CD4-positive, alpha-beta memory T cell (primary cell): ENCODE data around the gene SPIRE2. TPM values are rescaled to one million over a fixed set of nuclear protein-coding genes. Genes with fewer than 3 reads are reported as not detected.

Experiments
- CTCF ChIA-PET: fragments of 350-600 bp; sonication (Branson Sonifier 250); formaldehyde crosslinking; loops from one replicate; lab custom pipeline; 2021; ENCODE audit warnings: inconsistent platforms; ENCODE audit not compliant: partially characterized antibody; lab: Charles Lee
- POLR2A ChIA-PET: fragments of 350-600 bp; sonication (Branson Sonifier 250); formaldehyde crosslinking; loops from one replicate; lab custom pipeline; 2021; ENCODE audit not compliant: partially characterized antibody; lab: Charles Lee
- DNase-seq, 5 donors: peaks; one replicate each; pipeline versions ENCODE4 v3.0.0 to v3.0.0-alpha.2; 2020 to 2022; ENCODE audit warnings: mixed read lengths in 1 of 5
- H3K27ac ChIP-seq: one replicate; pipeline ENCODE4 v1.7.0; 2013; ENCODE audit warnings: low read depth, low read length
- H3K27me3 ChIP-seq: 2 replicates; pipeline ENCODE4 v1.7.0; 2013; ENCODE audit warnings: mild to moderate bottlenecking, low read length, moderate library complexity; ENCODE audit not compliant: insufficient read depth
- H3K36me3 ChIP-seq: 2 replicates; pipeline ENCODE4 v1.7.0; 2013; ENCODE audit warnings: mild to moderate bottlenecking, low read length, moderate library complexity; ENCODE audit not compliant: insufficient read depth
- H3K4me1 ChIP-seq: 2 replicates; pipeline ENCODE4 v1.7.0; 2013; ENCODE audit warnings: mild to moderate bottlenecking, low read length, moderate library complexity; ENCODE audit not compliant: insufficient read depth
- H3K4me3 ChIP-seq, 2 donors: one replicate each; pipeline ENCODE4 v1.7.0; 2013; ENCODE audit warnings: low read length in 2 of 2, mild to moderate bottlenecking in 1 of 2
- H3K9me3 ChIP-seq, 2 donors: one replicate each; pipeline ENCODE4 v1.7.0; 2013; ENCODE audit warnings: low read length in 2 of 2, control low read depth in 1 of 2; ENCODE audit not compliant: control insufficient read depth in 1 of 2
- H3K27ac Mint-ChIP-seq, 7 donors: one replicate each; pipeline ENCODE4 v1.8.0; 2020 to 2021; ENCODE audit warnings: mixed read lengths in 7 of 7, mild to moderate bottlenecking in 6 of 7, inconsistent platforms in 3 of 7, moderate library complexity in 3 of 7
- H3K27me3 Mint-ChIP-seq, 2 donors: one replicate each; pipeline ENCODE4 v1.8.0; 2020 to 2021; ENCODE audit warnings: mixed read lengths in 2 of 2
- H3K36me3 Mint-ChIP-seq, 2 donors: one replicate each; pipeline ENCODE4 v1.8.0; 2020 to 2021; ENCODE audit warnings: mixed read lengths in 2 of 2, inconsistent platforms in 1 of 2, mild to moderate bottlenecking in 1 of 2
- H3K4me1 Mint-ChIP-seq, 4 donors: one replicate each; pipeline ENCODE4 v1.8.0; 2020 to 2021; ENCODE audit warnings: mixed read lengths in 4 of 4, mild to moderate bottlenecking in 1 of 4
- H3K4me3 Mint-ChIP-seq, 8 donors: one replicate each; pipeline ENCODE4 v1.8.0; 2020 to 2021; ENCODE audit warnings: mixed read lengths in 8 of 8, mild to moderate bottlenecking in 7 of 8, moderate library complexity in 6 of 8, inconsistent platforms in 3 of 8
- H3K9me3 Mint-ChIP-seq, 8 donors: one replicate each; pipeline ENCODE4 v1.8.0; 2020 to 2021; ENCODE audit warnings: mixed read lengths in 8 of 8, mild to moderate bottlenecking in 5 of 8, inconsistent platforms in 3 of 8, moderate library complexity in 1 of 8
- intact Hi-C: fragments of 100-400 bp; cut with micrococcal nuclease; formaldehyde crosslinking; loops from one replicate; pipeline ENCODE4 v1.15.1; 2023
- polyA plus RNA-seq, 2 donors: library from polyadenylated mRNA; unstranded; fragments of 300-500 nt; fragmentation: Illumina TruSeq; gene quantifications; one replicate each; pipeline ENCODE4 v1.2.3, GENCODE V29; 2021
- total RNA-seq, 2 experiments: library from RNA; stranded (reverse); gene quantifications; one replicate each; pipeline ENCODE4 v1.2.3, GENCODE V29; 2021

The SPIRE2 gene
- total and polyA plus RNA-seq, 4 experiments from 2014 or later = 0.71 to 3.3 (median 3.0) TPM; not detected in 1

DNA sequence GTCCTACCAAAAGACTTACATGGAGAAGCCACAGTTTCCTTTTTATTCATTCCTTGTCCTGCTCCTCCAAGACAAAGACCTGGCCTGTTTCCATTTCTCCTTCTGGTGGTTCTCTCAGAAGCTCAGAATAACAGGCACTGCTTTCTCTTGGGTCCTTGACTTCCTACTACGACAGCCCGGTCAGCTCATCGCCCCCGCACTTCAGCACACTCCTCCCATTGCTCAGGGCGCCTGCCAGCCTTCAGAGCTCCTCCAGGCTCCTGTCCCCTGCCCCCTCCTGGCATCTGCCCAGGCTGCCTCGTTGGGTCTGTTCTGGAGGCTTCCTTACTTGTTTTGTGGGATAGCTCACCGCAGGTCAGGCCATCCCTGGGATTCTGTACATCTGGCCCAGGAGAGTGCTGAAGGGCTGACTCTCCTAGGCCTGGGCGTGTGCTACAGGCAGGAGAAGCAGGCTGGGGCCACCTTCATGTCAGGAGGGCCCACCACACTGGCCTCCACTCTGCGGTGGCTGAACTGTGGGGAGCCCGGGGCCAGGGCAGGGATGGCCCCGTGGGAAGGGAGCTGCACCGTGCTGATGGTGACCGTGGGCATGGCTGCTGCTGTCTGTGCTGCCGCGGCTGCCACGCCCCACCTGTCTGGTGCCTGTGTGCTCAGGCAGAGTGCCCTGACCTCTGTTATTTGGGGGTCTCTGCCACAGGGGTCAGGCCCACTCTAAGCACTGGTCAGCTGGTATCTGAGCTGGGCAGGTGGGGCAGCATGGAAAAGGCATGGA, 62.8 kb downstream of the SPIRE2 start:
- peaks cover 0 to 2% (median 0%) of the 10 kb centered on the region in 8 donors for H3K9me3 Mint-ChIP-seq
- peaks cover 21 to 63% of the 10 kb centered on the region in 2 donors for H3K36me3 Mint-ChIP-seq
- no peak overlapping the region for H3K4me3 Mint-ChIP-seq
- no peak overlapping the region for H3K27ac ChIP-seq
- ChIA-PET POLR2A (interaction anchor here (0.9 kb wide), 1 partner anchor 28 kb away, joined by 3 read pairs; the partner anchor contains the start of gene MC1R), CTCF (interaction anchor here (0.7 to 0.9 kb wide), 2 partner anchors 8 to 19 kb away, joined by 3 read pairs; no protein-coding TSS in a partner anchor)
- H3K27me3 ChIP-seq = no peaks in the 10 kb centered on the region
- no peaks in the 10 kb centered on the region for H3K9me3 ChIP-seq
- H3K27ac Mint-ChIP-seq = peak overlapping the region in 3 of 7 donors; percentile 55 to 84 (median 60)
- DNase-seq = no peak
- peaks cover 4 to 7% (median 5%) of the 10 kb centered on the region in 4 donors for H3K4me1 Mint-ChIP-seq
- peaks cover 48% of the 10 kb centered on the region for H3K36me3 ChIP-seq
- peaks cover 4% of the 10 kb centered on the region for H3K4me1 ChIP-seq
- intact Hi-C loops = no loop called here
- H3K27me3 Mint-ChIP-seq = no peaks in the 10 kb centered on the region
- H3K4me3 ChIP-seq = no peak overlapping the region

DNA sequence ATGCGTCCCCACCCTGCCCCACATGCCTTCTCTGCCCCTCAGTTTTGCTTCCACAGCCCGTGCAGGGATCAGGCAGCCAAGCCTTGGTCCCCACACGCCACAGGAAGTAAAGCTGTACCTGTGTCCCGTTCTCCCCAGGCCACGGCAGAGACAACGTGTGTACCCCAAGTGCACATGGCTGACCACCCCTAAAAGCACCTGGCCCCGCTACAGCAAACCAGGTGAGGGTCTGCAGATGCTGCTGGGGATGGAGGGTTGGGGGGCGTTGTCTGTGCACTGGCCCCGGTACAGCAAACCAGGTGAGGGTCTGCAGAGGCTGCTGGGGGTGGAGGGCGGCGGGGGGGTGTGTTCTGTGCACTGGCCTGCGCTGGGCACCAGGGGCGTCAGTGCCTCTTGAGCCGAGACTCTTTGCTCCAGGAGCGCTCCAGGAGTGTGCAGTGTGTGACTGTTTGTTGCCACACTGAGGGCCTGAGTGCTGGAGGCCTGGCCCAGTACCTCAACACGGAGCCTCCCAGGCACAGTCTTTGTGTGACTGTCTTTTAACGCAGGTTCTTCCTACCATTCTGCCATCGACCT, 63.9 kb downstream of the SPIRE2 start:
- H3K36me3 Mint-ChIP-seq = peaks cover 18 to 58% of the 10 kb centered on the region in 2 donors
- H3K4me1 ChIP-seq = peaks cover 4% of the 10 kb centered on the region
- no peaks in the 10 kb centered on the region for H3K27me3 Mint-ChIP-seq
- H3K27ac ChIP-seq = no peak overlapping the region
- peak overlapping the region in 2 of 7 donors; percentile 30 to 60 for H3K27ac Mint-ChIP-seq
- peaks cover 0 to 2% (median 0%) of the 10 kb centered on the region in 8 donors for H3K9me3 Mint-ChIP-seq
- DNase-seq = no peak
- H3K4me3 Mint-ChIP-seq = no peak overlapping the region
- ChIA-PET CTCF (interaction anchor here (1.3 kb wide), 1 partner anchor 17 kb away, joined by 6 read pairs; no protein-coding TSS in a partner anchor), POLR2A (interaction anchor here (0.9 kb wide), 1 partner anchor 26 kb away, joined by 3 read pairs; the partner anchor contains the start of gene MC1R)
- H3K27me3 ChIP-seq = no peaks in the 10 kb centered on the region
- no peaks in the 10 kb centered on the region for H3K9me3 ChIP-seq
- H3K4me3 ChIP-seq = no peak overlapping the region
- H3K36me3 ChIP-seq = peaks cover 46% of the 10 kb centered on the region
- intact Hi-C loops = no loop called here
- H3K4me1 Mint-ChIP-seq = peaks cover 4 to 7% (median 5%) of the 10 kb centered on the region in 4 donors

DNA sequence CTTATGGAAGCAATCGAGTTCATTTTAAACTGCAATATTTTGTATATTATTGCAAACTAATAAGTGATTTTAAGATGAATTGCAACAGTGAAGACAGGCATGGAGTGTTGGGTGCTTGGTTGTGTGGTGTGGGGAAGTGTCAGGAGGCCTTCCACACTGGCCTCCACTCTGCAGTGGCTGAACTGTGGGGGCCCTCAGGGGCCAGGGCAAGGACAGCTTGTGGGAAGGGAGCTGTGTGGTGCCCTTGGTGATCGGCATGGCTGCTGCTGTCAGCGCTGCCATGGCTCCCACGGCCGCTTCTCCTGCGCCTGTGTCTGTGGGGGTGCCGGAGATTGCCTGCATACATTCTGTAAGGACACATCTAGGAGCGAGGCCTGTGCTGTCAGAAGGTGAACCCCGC, 64.4 kb downstream of the SPIRE2 start:
- Histone ChIP-seq H3K4me1 (peaks cover 4% of the 10 kb centered on the region), H3K27me3 (no peaks in the 10 kb centered on the region), H3K36me3 (peaks cover 45% of the 10 kb centered on the region), H3K4me3 (no peak overlapping the region), H3K27ac (no peak overlapping the region), H3K9me3 (no peaks in the 10 kb centered on the region)
- no peak for DNase-seq
- Mint-ChIP-seq H3K9me3 (peaks cover 0 to 2% (median 0%) of the 10 kb centered on the region in 8 donors), H3K27me3 (no peaks in the 10 kb centered on the region), H3K27ac (no peak overlapping the region), H3K36me3 (peaks cover 16 to 57% of the 10 kb centered on the region in 2 donors), H3K4me3 (no peak overlapping the region), H3K4me1 (peaks cover 4 to 7% (median 5%) of the 10 kb centered on the region in 4 donors)
- intact Hi-C loops = no loop called here
- ChIA-PET CTCF (interaction anchor here (1.3 kb wide), 1 partner anchor 16 kb away, joined by 6 read pairs; no protein-coding TSS in a partner anchor), POLR2A (no interaction called here)

DNA sequence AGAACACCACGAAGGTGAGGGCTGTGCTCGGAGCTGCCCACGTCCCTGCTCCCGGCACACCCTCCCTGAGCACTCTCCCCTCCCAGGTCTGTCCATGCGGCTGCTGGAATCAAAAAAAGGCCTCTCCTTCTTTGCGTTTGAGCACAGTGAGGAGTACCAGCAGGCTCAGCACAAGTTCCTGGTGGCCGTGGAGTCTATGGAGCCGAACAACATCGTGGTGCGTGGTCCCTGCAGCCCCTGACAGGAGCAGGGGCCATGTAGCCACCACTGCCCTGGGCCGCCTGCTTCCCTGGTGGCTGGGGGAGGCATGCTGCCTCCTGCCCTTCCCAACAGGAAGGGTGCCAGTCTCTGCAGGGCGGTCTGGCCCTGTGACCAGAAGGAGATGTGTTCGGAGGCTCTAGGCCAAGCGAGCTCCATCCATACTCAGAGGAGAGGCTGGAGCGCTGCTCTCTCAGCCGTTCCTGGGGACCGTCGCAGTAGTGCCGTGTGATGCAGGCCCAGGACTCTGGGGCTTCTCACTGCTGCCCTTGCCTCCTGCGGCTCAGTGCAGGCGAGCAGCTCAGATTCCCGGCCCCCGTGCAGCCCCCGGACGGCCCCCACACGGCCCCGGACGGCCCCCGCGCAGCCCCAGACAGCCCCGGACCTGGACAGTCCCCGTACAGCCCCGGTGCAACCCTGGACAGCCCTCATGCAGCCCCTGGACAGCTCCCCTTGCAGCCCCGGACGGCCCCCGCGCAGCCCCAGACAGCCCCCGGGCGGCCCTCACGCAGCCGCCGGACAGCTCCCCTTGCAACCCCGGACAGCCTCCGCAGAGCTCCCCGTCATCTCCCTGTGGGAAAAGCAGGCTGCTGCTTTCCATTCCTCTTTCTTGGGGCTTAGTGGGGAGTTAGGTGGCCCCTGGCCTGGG, 65.6 kb downstream of the SPIRE2 start:
- peaks cover 4% of the 10 kb centered on the region for H3K4me1 ChIP-seq
- H3K27me3 Mint-ChIP-seq = no peaks in the 10 kb centered on the region
- peaks cover 4 to 7% (median 5%) of the 10 kb centered on the region in 4 donors for H3K4me1 Mint-ChIP-seq
- DNase-seq = no peak
- peaks cover 17 to 58% of the 10 kb centered on the region in 2 donors for H3K36me3 Mint-ChIP-seq
- intact Hi-C loops = no loop called here
- H3K27me3 ChIP-seq = no peaks in the 10 kb centered on the region
- no peaks in the 10 kb centered on the region for H3K9me3 Mint-ChIP-seq
- H3K36me3 ChIP-seq = peaks cover 47% of the 10 kb centered on the region
- no peak overlapping the region for H3K4me3 ChIP-seq
- no peak overlapping the region for H3K27ac ChIP-seq
- H3K4me3 Mint-ChIP-seq = no peak overlapping the region
- H3K9me3 ChIP-seq = no peaks in the 10 kb centered on the region
- POLR2A ChIA-PET = interaction anchor here (1.1 kb wide), 1 partner anchor 21 kb away, joined by 3 read pairs; the partner anchor contains the start of gene TCF25
- no peak overlapping the region for H3K27ac Mint-ChIP-seq
- CTCF ChIA-PET = interaction anchor here (1.3 to 1.9 kb wide), 2 partner anchors 15 to 16 kb away, joined by 6 read pairs; no protein-coding TSS in a partner anchor

DNA sequence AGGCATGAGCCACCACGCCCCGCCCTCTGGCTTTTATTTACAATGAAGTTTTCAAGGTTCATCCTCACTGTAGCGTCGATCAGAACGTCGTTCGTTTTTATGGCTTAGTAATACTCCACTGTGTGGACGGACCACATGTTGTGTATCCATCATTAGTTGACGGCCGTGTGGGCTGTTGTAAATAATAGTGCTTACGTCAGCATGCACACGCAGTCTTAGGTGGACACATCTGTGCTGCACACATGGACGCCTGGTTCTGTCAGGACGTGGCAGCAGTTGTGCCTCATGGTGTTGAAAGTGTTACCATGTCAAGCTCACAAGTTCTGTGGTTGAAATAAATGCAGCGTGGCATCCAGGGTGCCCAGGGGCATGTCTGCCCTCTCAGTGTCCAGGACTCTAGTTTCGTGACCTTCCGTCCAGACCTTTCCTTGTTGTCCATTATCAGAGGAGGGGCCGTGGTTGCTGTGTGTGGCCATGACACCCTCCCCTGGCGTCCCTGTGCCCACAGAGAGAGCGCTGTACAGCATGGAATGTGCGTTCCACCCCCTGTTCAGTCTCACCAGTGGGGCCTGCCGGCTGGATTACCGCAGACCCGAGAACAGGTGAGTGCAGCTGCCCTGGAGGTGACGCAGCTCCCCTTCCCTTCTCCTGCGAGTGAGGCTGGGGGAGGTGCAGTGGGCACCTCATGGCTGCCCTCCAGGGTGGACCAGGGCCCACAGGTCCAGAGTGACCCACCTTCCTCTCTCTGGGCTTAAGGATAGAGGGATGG, 67.4 kb downstream of the SPIRE2 start:
- Histone ChIP-seq H3K4me1 (no peaks in the 10 kb centered on the region), H3K27me3 (no peaks in the 10 kb centered on the region), H3K27ac (no peak overlapping the region), H3K9me3 (no peaks in the 10 kb centered on the region), H3K4me3 (no peak overlapping the region), H3K36me3 (peaks cover 59% of the 10 kb centered on the region)
- Mint-ChIP-seq H3K36me3 (peaks cover 32 to 67% of the 10 kb centered on the region in 2 donors), H3K4me1 (no peaks in the 10 kb centered on the region), H3K27me3 (no peaks in the 10 kb centered on the region), H3K9me3 (no peaks in the 10 kb centered on the region), H3K4me3 (no peak overlapping the region), H3K27ac (peak overlapping the region in 1 of 7 donors; percentile 32)
- ChIA-PET POLR2A (no interaction called here), CTCF (interaction anchor here (1.9 kb wide), 1 partner anchor 15 kb away, joined by 6 read pairs; no protein-coding TSS in a partner anchor)
- intact Hi-C loops = no loop called here
- DNase-seq = no peak

DNA sequence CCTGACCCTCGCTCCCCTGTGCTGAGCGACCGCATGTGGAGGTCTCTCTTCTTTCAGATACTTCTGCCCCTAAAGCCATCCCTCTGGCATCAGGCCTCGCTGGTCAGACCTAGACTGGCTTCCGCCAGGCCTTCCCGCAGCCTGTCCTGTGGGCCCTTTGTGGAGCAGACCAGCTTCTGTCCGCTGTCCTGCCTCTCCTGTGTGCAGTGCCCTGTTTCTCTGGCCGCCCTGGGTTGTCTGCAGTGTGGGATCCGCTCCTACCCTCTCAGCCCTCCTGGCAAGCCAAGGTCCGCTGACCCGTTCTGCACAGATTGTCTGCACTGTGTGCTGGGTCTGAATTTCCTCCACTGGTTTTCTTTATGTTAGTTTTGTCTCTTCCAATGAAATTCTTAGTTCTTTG, 68.9 kb downstream of the SPIRE2 start:
- CTCF ChIA-PET = interaction anchor here (0.6 to 2.0 kb wide), 2 partner anchors 9 to 195 kb away, joined by 3 to 6 read pairs; no protein-coding TSS in a partner anchor
- peaks cover 59% of the 10 kb centered on the region for H3K36me3 ChIP-seq
- H3K27me3 Mint-ChIP-seq = no peaks in the 10 kb centered on the region

More for the DNA sequence above, 68.9 kb downstream of the SPIRE2 start:
- H3K4me3 Mint-ChIP-seq = no peak overlapping the region
- no peaks in the 10 kb centered on the region for H3K9me3 Mint-ChIP-seq
- H3K27ac Mint-ChIP-seq = no peak overlapping the region
- intact Hi-C loops = no loop called here
- no peaks in the 10 kb centered on the region for H3K27me3 ChIP-seq
- POLR2A ChIA-PET = no interaction called here
- no peak overlapping the region for H3K4me3 ChIP-seq
- no peaks in the 10 kb centered on the region for H3K9me3 ChIP-seq
- no peaks in the 10 kb centered on the region for H3K4me1 ChIP-seq
- peaks cover 34 to 60% of the 10 kb centered on the region in 2 donors for H3K36me3 Mint-ChIP-seq
- DNase-seq = no peak
- H3K27ac ChIP-seq = no peak overlapping the region
- no peaks in the 10 kb centered on the region for H3K4me1 Mint-ChIP-seq
